Erythroblast (primary cell): ENCODE results near the gene WASF2.
A peak's percentile ranks its signal among the peaks of the same experiment; 100 is the strongest.

Experiments
- DNase-seq, 2 experiments: peaks; one replicate each; lab custom pipeline; 2025; lab: John Stamatoyannopoulos, UW
- GATA1 ChIP-seq: IDR thresholded peaks from 2 replicates; pipeline ENCODE4 v1.6.1; 2011; ENCODE audit warnings: low read depth, mild to moderate bottlenecking, control low read depth, low read length, moderate library complexity
- POLR2A ChIP-seq: IDR thresholded peaks from 2 replicates; pipeline ENCODE4 v1.6.1; 2011; ENCODE audit warnings: mild to moderate bottlenecking, low read length

WASF2 gene

DNA sequence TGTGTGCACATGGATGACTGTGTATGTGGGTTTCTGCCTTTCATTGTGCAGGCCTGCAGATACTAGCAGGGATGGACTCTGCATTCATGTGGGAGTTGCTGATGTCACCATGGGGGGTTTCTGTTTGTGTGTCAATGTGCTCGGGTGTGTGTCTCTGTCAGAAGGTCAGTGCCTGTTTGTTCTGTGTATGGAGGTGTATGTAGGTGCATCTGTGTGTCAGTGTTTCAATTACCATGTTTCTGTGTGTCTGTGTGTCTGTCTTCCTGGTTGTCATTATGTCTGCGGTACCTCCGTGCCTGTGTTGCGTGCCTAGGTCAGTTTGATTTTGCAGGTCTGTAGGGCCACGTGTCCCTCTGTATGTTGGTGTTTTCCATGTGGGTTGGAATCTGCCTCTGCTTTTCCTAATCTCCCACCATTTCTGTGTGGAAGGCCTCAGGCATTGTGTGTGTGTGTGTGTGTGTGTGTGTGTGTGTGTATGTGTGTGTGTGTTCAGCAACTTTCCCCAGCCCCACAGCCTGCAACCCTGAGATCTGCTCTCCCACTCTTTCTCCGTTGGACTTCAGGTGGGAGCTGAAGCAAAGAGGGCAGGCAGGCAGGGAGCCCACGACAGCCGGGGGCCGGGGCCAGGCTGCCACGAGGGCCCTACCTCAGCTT, 36.7 kb upstream of the WASF2 start:
- DNase-seq = peak in 1 of 2 experiments; percentile 61
- TF ChIP-seq GATA1 (no peak), POLR2A (no peak)

- DNase-seq = peak; percentile 88 to 90
These were observed 35.6 kb upstream of the WASF2 start for GRCh38 chr1:27525296-27526272.

DNA sequence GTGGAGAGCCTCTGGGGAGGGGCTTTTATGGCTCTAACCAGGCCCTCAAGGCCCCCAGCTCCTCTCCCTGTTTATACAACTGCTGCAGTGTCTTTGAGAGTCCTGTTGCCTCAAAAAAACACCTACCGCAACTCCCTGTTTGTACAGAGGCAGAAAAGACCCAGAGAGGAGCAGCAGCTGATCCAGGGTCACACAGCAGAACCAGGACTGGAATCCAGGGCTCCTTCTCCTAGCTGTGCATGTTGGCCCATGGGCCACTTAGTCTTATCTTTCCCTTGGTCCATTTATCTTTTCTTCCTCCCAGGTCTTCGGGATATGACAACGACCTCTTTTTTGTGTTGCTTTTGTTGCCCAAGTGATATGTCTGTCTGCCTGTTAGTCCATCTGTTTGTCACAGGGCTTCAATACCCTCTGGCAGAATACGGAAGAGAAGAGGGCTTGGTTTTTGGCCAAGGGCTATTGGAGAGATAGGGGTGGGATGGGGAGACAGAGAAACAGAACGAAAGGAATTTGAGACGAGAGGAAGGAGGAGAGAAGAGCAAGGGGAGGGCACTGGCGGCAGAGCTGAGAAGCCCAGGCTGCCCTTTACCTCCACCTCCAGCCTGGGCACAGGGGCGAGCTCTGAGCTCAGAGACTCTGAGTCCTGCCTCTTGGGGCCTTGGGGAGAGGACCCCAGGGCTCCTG, 33.5 kb upstream of the WASF2 start:
- no peak for TF ChIP-seq POLR2A
- no peak for TF ChIP-seq GATA1
- no peak for DNase-seq

More at GRCh38 chr1:27525296-27526272, 35.6 kb upstream of the WASF2 start:
- TF ChIP-seq GATA1 (no peak), POLR2A (peak; percentile 63)

GRCh38 chr1:27522432-27523336, 32.7 kb upstream of the WASF2 start:
- TF ChIP-seq POLR2A = no peak
- no peak for TF ChIP-seq GATA1
- DNase-seq = peak in 1 of 2 experiments; percentile 74

- DNase-seq = no peak
- no peak for TF ChIP-seq GATA1
- TF ChIP-seq POLR2A = no peak
These were observed 32.0 kb upstream of the WASF2 start for GRCh38 chr1:27521861-27522431.

DNA sequence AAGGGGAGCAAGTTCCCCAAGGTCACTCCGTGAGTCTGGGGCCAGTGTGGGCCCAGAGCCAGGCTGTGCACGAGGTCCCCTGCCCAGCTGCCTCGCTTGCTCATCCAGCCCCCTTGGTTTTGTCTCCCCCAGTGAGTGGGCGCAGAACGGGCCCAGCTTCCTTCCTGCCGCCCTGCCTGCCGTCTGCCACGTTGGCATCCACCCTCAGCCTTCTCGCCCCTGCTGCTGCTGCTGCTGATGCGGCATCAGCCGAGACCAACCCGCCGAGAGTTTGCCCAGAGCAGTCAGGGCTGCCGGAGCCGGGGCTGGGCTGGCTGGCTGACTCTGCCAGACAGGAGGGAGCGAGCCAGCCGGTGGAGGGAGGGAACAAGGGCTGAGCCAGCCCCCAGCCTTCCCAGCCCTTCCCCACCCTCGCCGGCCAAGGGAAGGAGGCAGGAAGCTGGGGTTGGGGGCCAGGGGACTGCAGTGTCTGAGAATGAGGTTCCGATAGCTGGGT, 31.4 kb upstream of the WASF2 start:
- TF ChIP-seq GATA1 (no peak), POLR2A (no peak)
- no peak for DNase-seq

DNA sequence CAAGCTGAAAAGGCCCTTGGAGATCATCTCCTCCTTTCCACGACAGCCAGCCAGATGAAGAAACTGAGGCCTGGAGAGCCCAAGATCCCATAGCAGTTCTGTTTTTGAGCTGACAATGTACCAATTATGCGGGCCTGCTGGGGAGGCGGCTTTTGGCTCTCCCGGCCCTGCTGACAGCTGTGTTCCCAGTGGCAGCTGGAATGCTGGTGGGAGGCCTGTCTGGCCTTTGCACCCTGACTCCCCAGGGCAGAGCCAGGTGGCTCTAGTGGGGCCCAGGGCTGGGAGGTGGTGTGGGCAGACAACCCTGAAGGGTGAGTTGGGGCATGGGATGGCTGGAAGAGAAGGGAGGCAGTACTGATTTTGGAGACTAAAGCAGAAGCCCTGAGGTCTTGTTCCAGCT, 30.7 kb upstream of the WASF2 start:
- TF ChIP-seq POLR2A (no peak), GATA1 (no peak)
- DNase-seq = no peak

DNA sequence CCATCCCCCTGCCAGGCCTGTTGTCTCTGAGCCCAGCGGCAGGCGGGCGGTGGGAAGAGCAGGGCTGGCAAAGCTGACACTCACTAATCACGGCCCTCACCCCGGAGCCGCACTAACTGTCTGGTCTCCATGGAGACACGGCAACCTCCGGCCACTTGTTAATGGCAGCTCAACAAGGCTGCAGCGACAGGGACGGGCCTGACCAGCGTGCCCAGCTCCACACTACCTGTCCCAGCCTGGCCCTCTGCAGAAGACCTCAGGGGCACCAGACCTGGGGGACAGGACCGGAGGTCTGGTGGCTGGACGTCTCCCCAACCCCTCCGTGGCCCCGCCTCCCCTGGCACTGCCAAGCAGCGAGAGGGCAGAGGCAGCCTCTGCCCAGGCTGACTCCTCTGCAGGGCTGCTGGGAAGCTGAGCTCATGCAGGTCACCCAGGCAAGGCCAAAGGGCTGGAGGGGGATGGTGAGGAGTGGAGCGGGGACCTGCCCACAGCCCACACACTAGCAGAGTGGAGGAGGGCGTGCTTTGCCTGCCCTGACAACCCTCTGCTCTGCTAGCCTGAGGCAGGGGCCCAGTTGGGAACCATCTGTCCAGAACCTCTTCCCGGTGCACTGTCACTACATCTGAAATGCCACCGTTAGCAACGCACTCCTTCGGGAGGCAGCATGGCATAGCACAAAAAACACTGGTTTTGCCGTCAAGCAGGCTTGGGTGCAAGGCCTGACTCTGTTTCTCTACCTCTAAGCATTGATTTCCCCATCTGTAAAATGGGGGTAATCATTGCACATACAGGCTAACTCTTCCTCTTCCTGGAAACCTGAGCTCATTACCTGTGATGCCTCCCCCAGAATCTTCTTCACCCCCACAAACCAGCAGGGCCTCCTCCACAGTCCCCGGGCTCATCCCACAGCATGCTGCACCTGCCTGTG, 29.6 kb upstream of the WASF2 start:
- TF ChIP-seq POLR2A (no peak), GATA1 (no peak)

DNA sequence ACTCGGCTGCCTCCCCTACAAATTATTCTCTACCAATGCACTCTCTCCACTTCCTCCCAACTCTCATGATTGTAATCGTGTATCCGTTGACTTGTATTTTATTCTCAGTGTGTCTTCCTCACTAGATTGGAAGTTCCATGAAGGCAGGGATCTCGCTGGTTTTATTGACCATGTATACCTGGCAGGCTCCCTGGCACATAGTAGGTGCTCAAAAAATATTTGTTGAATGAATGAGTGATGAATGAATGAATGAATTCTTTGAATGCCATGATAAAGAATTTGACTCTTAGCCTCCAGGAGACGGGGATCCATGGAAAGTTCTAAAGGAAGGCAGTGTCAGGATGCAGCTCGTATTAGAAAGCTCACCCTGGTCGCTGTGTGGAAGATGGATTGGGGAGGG, 28.8 kb upstream of the WASF2 start:
- TF ChIP-seq GATA1 (no peak), POLR2A (no peak)
- DNase-seq = no peak

More for the DNA sequence above, 29.6 kb upstream of the WASF2 start:
- no peak for DNase-seq

DNA sequence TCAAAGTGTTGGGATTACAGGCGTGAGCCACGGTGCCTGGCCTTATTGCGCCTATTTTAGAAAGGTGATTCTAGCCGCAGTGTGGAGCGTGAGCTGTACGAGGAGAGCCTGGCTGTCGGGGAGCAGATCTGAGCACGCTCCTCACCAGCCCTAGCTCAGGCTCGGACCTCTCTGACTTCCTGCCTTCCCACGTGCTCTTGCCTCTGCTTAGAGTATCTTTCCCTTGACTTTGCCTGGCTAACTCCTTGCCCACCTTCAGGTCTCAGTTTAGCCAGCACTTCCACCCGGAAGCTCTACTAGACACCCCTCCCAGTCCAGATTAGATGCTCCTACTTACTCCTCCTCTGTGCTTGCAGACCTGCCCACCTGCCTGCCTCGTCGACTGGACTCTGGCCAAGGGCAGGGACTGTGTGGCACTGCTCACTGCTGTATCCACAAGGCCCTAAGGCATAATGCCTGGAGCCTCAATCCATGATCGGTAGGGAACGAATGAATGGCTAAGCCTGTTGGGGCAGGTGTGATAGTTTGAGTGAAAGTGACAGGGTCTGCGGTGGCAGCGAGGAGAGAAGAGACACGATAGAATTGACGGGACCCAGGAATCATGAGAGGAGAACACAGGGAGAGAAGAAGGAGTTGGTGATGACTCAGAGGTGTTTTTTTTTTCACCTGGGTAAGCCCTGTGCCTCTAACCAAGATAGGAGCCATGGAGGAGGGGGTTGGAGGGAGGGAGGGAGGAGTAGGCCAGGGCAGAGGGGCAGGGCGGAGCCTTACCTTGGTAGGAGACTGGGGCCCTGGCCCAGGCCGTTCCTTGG, 28.1 kb upstream of the WASF2 start:
- DNase-seq = no peak
- TF ChIP-seq POLR2A (no peak), GATA1 (no peak)

DNA sequence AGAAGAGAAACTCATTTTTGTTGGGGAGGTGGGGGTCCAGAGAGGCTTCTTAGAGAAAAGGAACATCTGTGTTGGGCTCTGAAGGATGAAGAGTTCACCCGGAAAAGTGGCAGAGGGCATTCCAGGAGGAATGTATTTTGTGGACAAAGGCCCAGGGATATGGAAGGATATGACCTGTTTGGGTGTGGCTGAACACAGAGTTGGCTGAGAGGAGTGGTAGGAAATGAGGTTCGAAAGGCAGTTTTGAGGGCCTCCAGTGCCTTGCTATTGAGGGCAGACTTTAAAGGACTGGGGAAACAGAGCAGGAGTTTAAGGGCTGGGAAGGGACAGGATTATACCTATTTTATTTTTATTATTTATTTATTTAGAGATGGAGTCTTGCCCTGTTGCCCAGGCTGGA, 27.3 kb upstream of the WASF2 start:
- no peak for TF ChIP-seq POLR2A
- no peak for TF ChIP-seq GATA1

GRCh38 chr1:27515626-27516025, 25.7 kb upstream of the WASF2 start:
- DNase-seq = no peak
- TF ChIP-seq GATA1 (no peak), POLR2A (no peak)

More for the DNA sequence above, 27.3 kb upstream of the WASF2 start:
- no peak for DNase-seq
